Prostate gland (tissue), 2 donors: ENCODE data around the gene ZNF827. TPM values are rescaled to one million over a fixed set of nuclear protein-coding genes. Genes with fewer than 3 reads are reported as not detected.

ENCODE experiments used
- DNase-seq: peaks from one replicate; pipeline ENCODE4 v3.0.0-alpha.2; 2019; ENCODE audit warnings: low spot score
- H3K27ac ChIP-seq, 2 donors: fragments of 200-600 bp; sonication (generic); 2 replicates each; pipeline ENCODE4 v1.5.1; 2017 to 2019
- H3K27me3 ChIP-seq: fragments of 200-600 bp; sonication (generic); replicated peaks from 2 replicates; pipeline ENCODE4 v1.5.1; 2019; ENCODE audit not compliant: insufficient read depth
- H3K36me3 ChIP-seq, 2 donors: fragments of 200-600 bp; sonication (generic); 1 replicate in 1 of 2; 2 replicates in 1 of 2; pipeline versions ENCODE4 v1.5.1 to v1.8.1; 2017 to 2019
- H3K4me1 ChIP-seq: fragments of 200-600 bp; sonication (generic); replicated peaks from 2 replicates; pipeline ENCODE4 v1.5.1; 2019
- H3K4me3 ChIP-seq, 2 donors: fragments of 200-600 bp; sonication (generic); 2 replicates each; pipeline ENCODE4 v1.5.1; 2017 to 2019
- H3K9me3 ChIP-seq: fragments of 200-600 bp; sonication (generic); 2 replicates; pipeline ENCODE4 v1.5.1; 2017
- POLR2A ChIP-seq: fragments of 450-650 bp; IDR thresholded peaks from one replicate; pipeline ENCODE4 v1.6.1; 2016; ENCODE audit warnings: antibody characterized with exemption, mild to moderate bottlenecking
- POLR2AphosphoS5 ChIP-seq: sonication (generic); formaldehyde crosslinking; IDR thresholded peaks from one replicate; pipeline ENCODE4 v1.6.1; 2017; ENCODE audit warnings: antibody characterized with exemption
- WGBS: methylation state at CpG from one replicate; pipeline ENCODE4 v1.1.5; 2018; 5-methylcytosine and 5-hydroxymethylcytosine counted together
- intact Hi-C: fragments of 100-400 bp; cut with DNase I; formaldehyde crosslinking; loops from one replicate; pipeline ENCODE4 v1.14.2; 2022
- total RNA-seq, 2 donors: library from RNA; depleted of rRNA; stranded (reverse); fragments of >200 nt; gene quantifications; one replicate each; pipeline ENCODE4 v1.1.0, GENCODE V29; 2016
- TF ChIP-seq, protein P1 (sequence below), 4 experiments: fragments of 200-600 bp in 2 of 4; fragments of 450-650 bp in 2 of 4; sonication (generic) in 2 of 4; IDR thresholded peaks; 1 replicate in 3 of 4; 2 replicates in 1 of 4; pipeline ENCODE4 v1.5.1; 2016 to 2019; ENCODE audit warnings: antibody characterized with exemption in 4 of 4, mild to moderate bottlenecking in 2 of 4, moderate library complexity in 2 of 4

The ZNF827 gene
- total RNA-seq, 2 donors from 2014 or later = 221 to 286 TPM

DNA sequence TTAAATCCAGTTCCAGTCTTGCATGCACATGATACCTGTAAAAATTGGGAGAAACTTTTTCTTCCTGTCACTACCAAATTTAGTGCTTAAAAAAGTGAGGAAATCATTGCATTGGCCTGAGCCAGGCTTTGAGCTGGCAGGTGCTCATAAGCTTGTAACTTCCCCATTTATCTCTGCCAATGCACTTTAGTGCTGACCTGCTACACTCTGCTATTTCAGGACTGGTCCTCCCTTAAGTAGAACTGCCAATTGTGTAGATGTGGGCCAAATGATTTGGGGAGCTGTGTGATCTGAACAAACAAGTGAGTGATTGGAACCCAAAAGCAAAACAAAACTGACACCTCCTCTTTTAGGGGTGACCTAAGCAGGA lies 51.8 kb downstream of the ZNF827 start:
- Histone ChIP-seq H3K27me3 (no peaks in the 10 kb centered on the region), H3K9me3 (no peaks in the 10 kb centered on the region), H3K4me3 (no peak overlapping the region), H3K36me3 (no peaks in the 10 kb centered on the region), H3K27ac (peak overlapping the region in 1 of 2 donors; percentile 55), H3K4me1 (peaks cover 11% of the 10 kb centered on the region)
- intact Hi-C loops = loop anchor here (2.0 to 5.0 kb wide), 2 partner anchors 50 to 268 kb away; partner anchors contain the start of genes MMAA and ZNF827
- no peak for TF ChIP-seq POLR2A
- no peak for TF ChIP-seq POLR2AphosphoS5
- TF ChIP-seq, protein P1, sequence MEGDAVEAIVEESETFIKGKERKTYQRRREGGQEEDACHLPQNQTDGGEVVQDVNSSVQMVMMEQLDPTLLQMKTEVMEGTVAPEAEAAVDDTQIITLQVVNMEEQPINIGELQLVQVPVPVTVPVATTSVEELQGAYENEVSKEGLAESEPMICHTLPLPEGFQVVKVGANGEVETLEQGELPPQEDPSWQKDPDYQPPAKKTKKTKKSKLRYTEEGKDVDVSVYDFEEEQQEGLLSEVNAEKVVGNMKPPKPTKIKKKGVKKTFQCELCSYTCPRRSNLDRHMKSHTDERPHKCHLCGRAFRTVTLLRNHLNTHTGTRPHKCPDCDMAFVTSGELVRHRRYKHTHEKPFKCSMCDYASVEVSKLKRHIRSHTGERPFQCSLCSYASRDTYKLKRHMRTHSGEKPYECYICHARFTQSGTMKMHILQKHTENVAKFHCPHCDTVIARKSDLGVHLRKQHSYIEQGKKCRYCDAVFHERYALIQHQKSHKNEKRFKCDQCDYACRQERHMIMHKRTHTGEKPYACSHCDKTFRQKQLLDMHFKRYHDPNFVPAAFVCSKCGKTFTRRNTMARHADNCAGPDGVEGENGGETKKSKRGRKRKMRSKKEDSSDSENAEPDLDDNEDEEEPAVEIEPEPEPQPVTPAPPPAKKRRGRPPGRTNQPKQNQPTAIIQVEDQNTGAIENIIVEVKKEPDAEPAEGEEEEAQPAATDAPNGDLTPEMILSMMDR (IDR thresholded peaks at IDR 0.05) = no peak
- no peak for DNase-seq

DNA sequence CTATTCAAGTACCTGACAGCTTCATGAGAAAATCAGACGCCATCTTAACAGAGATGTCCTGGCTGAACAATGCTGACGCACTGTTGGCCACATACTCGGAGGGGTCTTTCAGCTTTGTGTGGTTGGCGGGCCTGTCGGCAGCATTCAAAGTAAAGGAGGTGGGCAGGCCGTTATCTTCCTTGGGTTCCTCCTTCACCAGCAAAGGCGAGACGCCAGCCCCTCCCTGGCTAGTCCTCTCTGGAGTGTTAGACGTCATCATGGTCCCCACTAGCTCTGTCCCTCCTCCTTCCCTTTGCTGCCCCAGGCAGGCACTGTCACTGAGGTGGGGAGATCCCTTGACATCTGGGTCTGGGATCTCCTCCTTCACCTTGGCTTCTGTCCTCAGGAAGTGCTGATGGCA lies 53.0 kb downstream of the ZNF827 start:
- no peak for DNase-seq
- 81% methylated on average over 9 of the region's 9 CpGs for WGBS
- no peak overlapping the region for H3K27ac ChIP-seq
- no peak overlapping the region for H3K4me3 ChIP-seq
- no peaks in the 10 kb centered on the region for H3K27me3 ChIP-seq
- TF ChIP-seq, protein P1 (IDR thresholded peaks at IDR 0.05) = no peak
- no peak for TF ChIP-seq POLR2AphosphoS5
- no peak for TF ChIP-seq POLR2A
- H3K9me3 ChIP-seq = no peaks in the 10 kb centered on the region
- peaks cover 12% of the 10 kb centered on the region for H3K4me1 ChIP-seq
- intact Hi-C loops = loop anchor here (2.0 to 5.0 kb wide), 2 partner anchors 52 to 267 kb away; partner anchors contain the start of genes MMAA and ZNF827
- H3K36me3 ChIP-seq = no peaks in the 10 kb centered on the region

DNA sequence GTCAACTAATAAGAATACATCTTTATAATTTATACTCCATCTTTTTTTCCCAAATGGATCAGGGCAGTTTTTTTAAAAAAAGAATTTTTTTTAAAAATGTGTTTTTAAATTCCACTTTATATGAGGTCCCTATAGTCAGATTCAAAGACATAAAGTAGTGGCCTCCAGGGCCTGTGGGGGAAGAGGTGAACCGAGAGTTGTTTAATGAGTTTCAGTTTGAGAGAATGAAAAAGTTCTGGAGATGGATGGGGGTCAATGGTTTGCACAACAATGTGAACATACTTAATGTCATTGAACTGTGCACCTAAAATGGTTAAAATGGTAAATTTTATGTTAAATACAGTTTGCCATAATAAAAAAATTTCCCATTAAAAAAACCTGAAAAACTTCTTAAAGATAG lies 53.8 kb downstream of the ZNF827 start:
- DNase-seq = no peak
- Histone ChIP-seq H3K4me1 (peaks cover 12% of the 10 kb centered on the region), H3K27ac (no peak overlapping the region), H3K9me3 (no peaks in the 10 kb centered on the region), H3K4me3 (no peak overlapping the region), H3K27me3 (no peaks in the 10 kb centered on the region), H3K36me3 (no peaks in the 10 kb centered on the region)
- intact Hi-C loops = loop anchor here (5.0 kb wide), 1 partner anchor 53 kb away; the partner anchor contains the start of gene ZNF827
- TF ChIP-seq POLR2A (no peak), POLR2AphosphoS5 (no peak)
- TF ChIP-seq, protein P1 (IDR thresholded peaks at IDR 0.05) = no peak
- WGBS = 100% methylated on average over 1 of the region's 1 CpG

DNA sequence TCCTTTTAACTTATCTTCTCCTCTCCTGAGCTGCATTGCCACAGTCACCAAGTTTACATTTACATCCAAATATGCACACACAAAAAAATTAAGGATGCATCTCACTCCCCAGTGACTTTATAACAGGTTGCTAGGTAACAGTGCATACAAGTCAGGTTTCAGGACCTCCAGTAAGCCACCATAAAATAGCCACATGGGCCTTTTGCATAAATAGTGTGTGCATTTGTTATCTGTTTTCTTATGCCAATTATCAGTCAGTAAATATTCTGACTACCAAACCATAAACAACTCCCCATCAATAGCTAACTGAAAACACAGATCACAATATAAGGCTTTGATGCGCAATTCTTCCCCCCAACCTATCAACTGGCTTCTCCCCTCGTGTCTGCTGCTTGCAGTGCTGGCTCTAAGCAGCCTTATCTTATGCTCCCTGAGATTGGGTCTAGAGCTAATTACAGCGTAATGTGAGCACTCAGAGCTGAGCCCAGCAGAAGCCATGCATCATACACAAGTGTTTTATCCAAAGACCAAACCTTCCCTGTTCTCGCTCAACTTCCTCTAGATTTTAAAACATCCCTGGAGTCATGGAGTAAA lies 55.4 kb downstream of the ZNF827 start:
- Histone ChIP-seq H3K9me3 (no peaks in the 10 kb centered on the region), H3K27ac (no peak overlapping the region), H3K4me1 (peaks cover 19% of the 10 kb centered on the region), H3K4me3 (no peak overlapping the region), H3K36me3 (no peaks in the 10 kb centered on the region), H3K27me3 (no peaks in the 10 kb centered on the region)
- 86% methylated on average over 4 of the region's 4 CpGs for WGBS
- TF ChIP-seq, protein P1 (IDR thresholded peaks at IDR 0.05) = no peak
- no peak for TF ChIP-seq POLR2AphosphoS5
- TF ChIP-seq POLR2A = no peak
- intact Hi-C loops = no loop called here
- no peak for DNase-seq

DNA sequence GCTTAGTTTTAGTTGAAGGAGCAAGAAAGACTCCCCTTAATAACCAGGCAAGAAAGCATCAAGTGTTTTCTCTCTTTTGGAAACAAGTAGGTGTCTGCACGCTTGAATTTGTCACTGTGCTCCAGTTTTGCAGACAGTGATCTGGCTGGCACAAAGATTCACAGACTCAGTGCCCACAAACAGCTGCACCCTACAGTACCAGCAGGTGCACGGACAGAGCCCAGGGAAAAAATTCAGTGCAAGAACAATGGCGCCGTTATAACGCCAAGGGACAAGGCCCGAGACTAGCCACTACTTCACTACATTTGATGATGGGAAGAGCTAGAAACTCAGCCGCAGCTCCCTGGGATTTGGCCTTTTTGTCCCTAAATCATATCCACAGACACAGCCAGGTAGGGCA lies 56.0 kb downstream of the ZNF827 start:
- H3K4me1 ChIP-seq = peaks cover 19% of the 10 kb centered on the region
- TF ChIP-seq POLR2A (no peak), POLR2AphosphoS5 (no peak)
- TF ChIP-seq, protein P1 (IDR thresholded peaks at IDR 0.05) = no peak
- intact Hi-C loops = no loop called here
- 90% methylated on average over 7 of the region's 7 CpGs for WGBS
- H3K36me3 ChIP-seq = no peaks in the 10 kb centered on the region
- H3K9me3 ChIP-seq = no peaks in the 10 kb centered on the region
- H3K27ac ChIP-seq = peak overlapping the region in 1 of 2 donors; percentile 12
- H3K4me3 ChIP-seq = no peak overlapping the region
- no peak for DNase-seq
- no peaks in the 10 kb centered on the region for H3K27me3 ChIP-seq
